Glomerular visceral epithelial cell (primary cell): Measurements from ENCODE around the gene SARDH.

Experiments
- DNase-seq: peaks from one replicate; pipeline ENCODE4 v3.0.0-alpha.2; 2016; ENCODE audit errors: extremely low spot score

The SARDH gene

DNA sequence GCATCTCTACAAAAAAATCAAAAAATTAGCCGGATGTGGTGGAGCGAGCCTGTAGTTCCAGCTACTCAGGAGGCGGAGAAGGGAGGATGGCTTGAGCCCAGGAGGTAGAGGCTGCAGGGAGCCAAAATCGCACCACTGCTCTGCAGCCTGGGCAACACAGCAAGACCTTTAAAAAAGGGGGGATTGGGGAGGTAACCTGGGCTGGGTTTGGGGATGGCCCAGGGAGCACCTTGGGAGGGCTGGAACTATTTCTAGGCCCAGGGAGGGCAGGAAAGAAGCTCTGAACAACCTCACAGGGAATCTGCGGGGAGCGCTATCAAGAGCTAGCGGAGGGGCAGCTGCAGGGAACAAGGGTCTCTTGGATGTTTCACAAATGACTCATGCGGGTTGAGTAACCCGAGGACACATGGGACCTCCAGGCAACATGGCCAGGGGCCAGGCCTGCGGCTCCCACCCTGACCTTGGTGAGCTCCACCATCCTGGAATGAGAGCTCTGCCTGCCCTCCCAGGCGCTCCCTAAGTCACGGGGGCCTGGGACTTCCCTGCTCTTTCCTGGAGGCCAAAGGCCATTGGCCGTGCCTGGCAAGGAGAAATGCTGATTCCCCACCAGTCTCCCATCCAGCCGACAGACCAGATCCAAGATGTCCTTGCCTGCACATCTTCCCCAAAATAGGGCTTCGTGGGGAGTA is 23.4 kb downstream of the SARDH start:
- DNase-seq: peak; percentile 40

DNA sequence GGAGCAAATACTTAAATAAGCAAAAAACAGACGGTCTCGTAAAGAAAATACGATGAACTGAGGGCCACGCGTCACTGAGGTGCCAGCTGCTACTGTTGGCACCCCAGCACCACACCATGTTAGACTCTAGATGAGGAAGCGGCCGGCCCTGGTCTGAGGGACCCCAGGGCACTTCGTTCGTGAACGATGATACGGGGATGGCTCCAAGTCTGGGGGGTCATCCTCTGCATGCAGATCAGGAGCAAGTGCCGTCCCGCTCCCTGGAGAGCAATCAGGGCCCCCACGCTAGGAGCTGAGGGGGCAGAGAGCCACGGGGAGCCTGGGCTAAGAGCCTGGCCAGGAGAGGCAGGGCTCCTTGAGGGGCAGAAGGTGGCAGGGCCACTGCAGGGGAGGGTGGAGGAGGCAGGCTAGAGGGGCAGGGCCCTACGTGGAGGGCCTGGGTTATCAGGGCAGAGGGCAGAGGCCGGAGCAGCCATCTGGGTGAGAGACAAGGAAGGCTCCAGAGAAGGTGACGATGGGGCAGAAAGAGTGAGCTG is 24.1 kb downstream of the SARDH start:
- DNase-seq: no peak

GRCh38 chr9:133713150-133713959 is 24.8 kb downstream of the SARDH start:
- DNase-seq: no peak

DNA sequence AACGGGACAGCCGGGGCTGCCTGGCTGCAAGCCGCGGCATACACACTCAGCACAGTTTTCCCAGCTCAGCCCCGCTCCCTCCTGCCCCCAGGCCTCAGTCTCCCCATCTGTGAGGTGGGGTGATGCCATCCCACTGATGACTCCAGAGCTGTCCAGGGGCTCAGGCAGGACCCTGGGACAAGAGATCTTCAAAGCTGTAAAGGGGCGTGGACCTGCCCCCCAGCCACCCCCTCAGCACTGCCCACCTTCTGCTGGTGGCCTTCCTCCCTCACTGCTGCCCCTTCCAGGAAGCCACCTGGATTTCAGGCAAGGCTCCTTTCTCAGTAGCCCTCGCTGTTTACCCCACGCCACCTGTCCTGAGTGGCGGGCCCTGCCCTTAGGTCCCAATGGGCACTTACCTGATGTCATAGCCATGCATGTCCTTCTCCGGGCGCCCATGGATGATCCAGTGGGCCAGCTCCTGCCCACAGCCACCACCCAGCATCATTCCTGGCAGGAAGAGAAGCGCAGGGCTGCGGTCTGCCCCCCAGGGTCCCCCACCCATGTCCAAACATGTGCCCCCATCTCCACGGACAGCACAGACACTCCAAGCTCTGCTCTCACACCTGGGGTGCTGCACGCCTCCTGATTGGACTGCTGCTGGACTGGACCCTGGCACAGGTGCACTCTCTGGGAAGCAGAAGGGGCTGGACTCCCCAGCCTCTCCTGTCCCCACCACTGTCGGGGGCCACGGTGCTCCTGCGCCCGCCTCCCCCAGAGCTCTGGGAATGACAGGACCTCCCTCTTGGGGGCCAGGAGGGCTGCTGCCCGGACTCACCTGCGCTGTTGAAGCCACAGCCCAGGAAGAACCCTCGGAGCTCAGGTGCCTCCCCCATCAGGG is 25.7 kb downstream of the SARDH start:
- DNase-seq: no peak

DNA sequence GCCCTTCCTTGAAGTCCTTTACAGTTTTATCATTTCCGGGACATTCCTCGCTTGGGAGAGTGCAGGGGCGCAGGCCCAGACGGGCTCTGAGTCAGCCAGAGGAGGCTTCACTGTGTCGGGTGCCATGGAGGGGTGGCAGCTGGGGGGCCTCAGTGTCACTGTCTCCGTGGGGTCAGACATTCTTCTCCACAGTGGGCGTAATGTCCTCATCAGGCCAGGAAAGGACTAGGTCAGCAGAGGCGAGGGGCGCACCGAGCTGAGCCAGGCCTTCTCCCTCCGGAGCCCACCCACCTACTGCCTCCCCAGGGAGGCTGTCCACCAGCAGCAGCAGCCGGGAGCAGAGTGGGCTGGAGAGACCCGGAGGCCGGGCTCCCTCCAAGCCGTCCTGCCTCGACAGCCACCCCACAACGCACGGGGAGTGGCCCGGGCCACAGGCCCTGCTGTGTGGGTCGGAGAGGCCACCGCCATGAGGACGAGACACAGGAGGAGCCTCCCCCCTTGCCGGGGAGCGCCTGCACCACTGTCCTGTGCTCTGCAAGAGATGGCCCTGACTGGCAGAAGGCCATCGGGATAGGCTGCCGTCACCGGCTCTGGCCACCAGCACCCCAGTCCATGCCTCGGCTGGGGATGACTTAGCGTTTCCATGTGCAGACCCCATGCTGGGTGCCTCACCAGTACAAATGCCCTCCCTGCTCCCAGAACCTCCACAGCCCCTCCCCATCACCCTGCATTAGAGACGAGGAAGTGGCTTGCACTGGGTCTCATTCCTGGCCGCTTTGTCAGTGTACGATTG is 26.5 kb downstream of the SARDH start:
- DNase-seq: no peak

- DNase-seq: no peak
These were observed 27.3 kb downstream of the SARDH start for GRCh38 chr9:133710661-133711427.

DNA sequence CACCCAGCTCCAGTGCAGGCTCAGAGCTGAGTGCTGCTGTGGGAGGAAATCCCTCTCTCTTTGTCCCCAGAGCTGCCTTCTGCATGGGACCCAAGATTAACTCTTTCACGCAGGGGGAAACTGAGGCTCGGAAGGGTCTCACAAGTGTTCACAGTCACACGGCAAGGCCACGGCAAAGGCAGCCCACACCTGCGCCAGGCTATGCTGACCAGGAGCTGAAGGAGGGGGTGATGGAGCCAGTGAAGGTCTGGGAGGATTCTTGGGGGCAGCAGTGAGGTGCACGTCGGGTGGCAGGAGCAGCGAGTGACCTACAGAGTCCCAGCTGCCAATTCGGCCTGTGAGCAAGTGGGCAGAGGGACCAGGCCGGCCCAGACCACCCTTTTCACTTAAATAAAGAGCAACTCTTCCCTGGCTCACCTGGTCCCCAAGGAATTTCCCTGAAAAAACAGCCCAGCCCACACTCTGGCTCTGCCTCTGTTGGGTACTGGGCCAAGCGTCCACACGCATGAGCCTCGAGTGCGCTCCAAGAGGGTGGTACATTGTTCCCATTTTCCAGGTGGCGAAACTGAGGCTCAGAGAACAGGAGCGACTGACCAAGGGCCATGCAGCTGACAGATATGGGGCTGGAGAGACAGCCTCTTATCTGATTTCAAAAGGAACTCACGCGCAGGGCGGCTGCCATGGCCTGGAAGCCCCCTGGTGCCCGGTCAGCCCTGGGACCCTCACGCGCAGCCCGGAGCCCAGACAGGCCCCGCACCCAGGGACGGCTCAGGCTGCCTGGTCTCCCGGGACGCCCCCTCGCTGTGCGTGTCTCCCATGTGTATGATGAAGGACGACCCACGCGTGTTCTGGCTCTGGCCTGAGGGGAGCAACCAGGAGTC is 28.2 kb downstream of the SARDH start:
- DNase-seq: no peak

DNA sequence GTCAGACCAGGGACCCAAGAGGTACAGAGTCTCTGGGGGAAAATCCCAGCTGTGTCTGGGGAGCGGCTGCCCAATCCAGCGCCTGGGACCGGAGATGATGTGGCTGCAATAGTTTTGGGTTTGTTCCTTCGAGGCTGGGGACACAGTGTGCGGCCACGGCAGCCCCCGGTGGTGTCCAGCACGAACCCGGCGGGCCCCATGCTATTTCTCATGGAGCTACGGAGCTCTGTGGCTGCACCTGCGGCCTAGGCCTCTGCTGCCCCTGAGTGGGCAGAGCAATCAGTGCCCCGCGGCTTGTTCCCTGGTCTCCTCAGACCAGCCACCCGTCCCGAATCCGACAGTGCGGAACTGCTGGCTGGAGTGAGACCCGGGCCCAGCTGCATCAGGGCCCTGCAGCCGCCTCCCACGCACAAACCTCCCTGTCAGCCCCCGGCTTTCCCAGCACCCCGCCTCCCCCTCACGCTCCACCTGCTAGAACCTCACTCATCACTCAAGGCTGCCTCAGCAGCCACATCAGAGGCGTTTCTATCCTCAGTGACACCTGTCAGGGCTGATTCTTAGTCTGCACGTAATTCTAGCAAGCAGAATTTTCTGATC is 29.0 kb downstream of the SARDH start:
- no peak for DNase-seq

GRCh38 chr9:133708246-133709014 is 29.7 kb downstream of the SARDH start:
- no peak for DNase-seq

DNA sequence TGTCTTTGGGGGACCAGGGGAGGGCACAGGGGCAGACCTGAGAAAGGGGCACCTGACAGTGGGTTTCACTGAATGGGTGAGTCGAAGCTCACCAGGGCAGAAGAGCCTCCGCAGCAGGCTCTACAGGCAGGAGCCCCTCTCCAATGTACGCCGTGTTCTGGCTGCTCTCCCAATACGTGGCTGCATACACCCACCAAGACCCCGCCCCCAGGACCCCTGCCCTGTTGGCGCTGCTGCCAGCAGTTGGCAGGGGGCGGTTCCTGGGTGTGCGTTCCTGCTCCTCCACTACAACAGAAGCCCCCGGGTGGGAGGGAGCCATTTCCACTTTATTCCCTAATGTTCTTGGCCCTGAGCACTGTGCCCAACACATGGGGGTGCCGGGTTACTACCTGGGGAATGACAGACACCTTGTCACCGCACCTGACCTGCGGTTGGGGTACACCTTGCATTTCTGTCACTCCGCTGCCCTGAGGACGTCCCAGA is 30.3 kb downstream of the SARDH start:
- DNase-seq: no peak

DNA sequence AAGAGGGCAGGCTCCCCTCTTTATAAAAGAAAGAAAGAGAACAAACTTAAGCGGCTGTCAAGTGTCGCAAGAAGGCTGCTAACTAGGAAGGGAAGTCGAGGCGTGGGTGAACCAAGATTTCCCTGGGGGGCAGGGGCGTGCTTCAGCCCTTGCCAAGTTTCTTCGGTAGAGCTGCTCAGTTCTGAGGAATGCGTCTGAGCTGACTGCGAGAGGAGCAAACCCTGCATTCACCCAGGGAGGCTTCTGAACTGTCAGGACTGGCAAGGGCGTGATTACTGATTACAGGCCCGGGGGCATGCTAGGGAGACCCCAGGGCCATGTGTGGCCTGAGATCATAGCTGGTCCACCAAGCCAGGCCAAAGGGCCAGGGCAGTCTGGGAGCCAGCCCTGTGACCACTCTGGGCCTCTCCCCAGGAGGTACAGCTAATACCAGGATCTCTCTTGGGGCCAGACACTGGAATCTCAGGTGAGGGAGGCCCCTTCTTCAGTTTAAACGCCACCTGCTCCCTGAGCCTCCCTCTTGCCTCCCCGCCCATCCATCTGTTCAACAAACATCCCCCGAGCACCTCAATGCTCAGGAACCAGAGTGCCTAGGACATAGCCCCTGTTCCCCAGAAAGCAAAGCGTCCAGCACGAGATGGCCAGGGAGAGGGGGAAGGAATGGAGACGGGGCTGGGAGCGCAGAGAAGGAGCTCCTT is 30.9 kb downstream of the SARDH start:
- DNase-seq: no peak

DNA sequence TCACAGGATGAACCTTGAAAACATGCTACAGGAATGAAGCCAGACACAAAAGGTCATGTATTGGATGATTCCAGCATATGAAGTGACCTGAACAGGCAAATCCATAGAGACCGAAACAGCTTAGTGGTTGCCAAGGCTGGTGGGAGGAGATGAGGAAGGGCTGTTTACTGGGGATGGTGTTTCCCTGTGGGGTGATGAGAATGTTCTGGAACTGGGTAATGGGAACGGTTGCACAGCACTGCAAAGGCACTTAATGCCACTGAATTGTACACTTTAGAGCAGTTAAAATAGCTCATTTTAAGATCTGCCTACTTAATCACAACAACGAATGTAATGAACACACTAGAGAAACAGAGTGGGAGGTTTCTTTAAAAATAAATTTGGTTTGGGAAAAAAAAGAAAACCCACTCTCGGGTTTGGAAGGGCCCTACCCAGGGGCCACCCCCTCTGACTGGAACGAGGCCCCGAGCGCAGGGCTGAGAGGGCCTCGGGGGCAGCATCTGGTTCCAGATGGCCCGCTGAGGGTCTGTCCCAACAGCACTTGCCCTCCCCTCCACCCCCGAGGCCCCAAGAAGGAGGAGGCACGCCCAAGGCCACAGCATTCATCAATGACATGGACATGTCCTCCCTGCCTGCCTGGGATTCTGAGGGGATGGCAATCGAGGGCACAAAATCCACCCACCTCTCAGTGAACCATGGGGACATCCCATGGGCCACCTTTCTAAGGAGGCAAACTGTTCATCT is 31.7 kb downstream of the SARDH start:
- DNase-seq: no peak

- DNase-seq: no peak
These were observed 32.6 kb downstream of the SARDH start for GRCh38 chr9:133705576-133705975.

GRCh38 chr9:133704711-133705181 is 33.4 kb downstream of the SARDH start:
- no peak for DNase-seq

GRCh38 chr9:133703591-133704399 is 34.4 kb downstream of the SARDH start:
- DNase-seq: no peak
